Endothelial cell (in vitro differentiated cells): Measurements from ENCODE around the gene ZNF385B. TPM values are rescaled to one million over a fixed set of nuclear protein-coding genes. Genes with fewer than 3 reads are reported as not detected.

Experiments
- DNase-seq: peaks from one replicate; pipeline ENCODE4 v3.0.0; 2021; ENCODE audit warnings: low spot score
- H3K27ac Mint-ChIP-seq: one replicate; pipeline ENCODE4 v1.8.0; 2021; ENCODE audit warnings: mixed read lengths, inconsistent platforms; ENCODE audit not compliant: unreplicated experiment
- H3K27me3 Mint-ChIP-seq: one replicate; pipeline ENCODE4 v1.8.0; 2021; ENCODE audit warnings: mild to moderate bottlenecking, moderate library complexity, mixed read lengths, inconsistent platforms; ENCODE audit not compliant: unreplicated experiment
- H3K36me3 Mint-ChIP-seq: one replicate; pipeline ENCODE4 v1.8.0; 2021; ENCODE audit warnings: mild to moderate bottlenecking, low read depth, mixed read lengths, inconsistent platforms; ENCODE audit not compliant: unreplicated experiment
- H3K4me1 Mint-ChIP-seq: one replicate; pipeline ENCODE4 v1.8.0; 2021; ENCODE audit warnings: mild to moderate bottlenecking, mixed read lengths, inconsistent platforms; ENCODE audit not compliant: unreplicated experiment
- H3K4me3 Mint-ChIP-seq: one replicate; pipeline ENCODE4 v1.8.0; 2021; ENCODE audit warnings: mild to moderate bottlenecking, mixed read lengths, inconsistent platforms; ENCODE audit not compliant: unreplicated experiment
- H3K9me3 Mint-ChIP-seq: one replicate; pipeline ENCODE4 v1.8.0; 2021; ENCODE audit warnings: mixed read lengths, inconsistent platforms; ENCODE audit not compliant: unreplicated experiment
- total RNA-seq: library from RNA; stranded (reverse); fragmentation: NEBNext Ultra II Directional; extraction: Animal tissue kit (Norgen Biotek cat#: 25700); gene quantifications from one replicate; pipeline ENCODE4 v1.2.1, GENCODE V29; 2021; ENCODE audit not compliant: unreplicated experiment
- TF ChIP-seq, protein P1 (sequence below): fragments of 200-600 bp; sonication (generic); IDR thresholded peaks from one replicate; pipeline ENCODE4 v1.5.0; 2021; ENCODE audit warnings: antibody characterized with exemption; ENCODE audit not compliant: unreplicated experiment

Gene ZNF385B
- total RNA-seq, 1 donor from 2014 or later = 0.49 TPM

DNA sequence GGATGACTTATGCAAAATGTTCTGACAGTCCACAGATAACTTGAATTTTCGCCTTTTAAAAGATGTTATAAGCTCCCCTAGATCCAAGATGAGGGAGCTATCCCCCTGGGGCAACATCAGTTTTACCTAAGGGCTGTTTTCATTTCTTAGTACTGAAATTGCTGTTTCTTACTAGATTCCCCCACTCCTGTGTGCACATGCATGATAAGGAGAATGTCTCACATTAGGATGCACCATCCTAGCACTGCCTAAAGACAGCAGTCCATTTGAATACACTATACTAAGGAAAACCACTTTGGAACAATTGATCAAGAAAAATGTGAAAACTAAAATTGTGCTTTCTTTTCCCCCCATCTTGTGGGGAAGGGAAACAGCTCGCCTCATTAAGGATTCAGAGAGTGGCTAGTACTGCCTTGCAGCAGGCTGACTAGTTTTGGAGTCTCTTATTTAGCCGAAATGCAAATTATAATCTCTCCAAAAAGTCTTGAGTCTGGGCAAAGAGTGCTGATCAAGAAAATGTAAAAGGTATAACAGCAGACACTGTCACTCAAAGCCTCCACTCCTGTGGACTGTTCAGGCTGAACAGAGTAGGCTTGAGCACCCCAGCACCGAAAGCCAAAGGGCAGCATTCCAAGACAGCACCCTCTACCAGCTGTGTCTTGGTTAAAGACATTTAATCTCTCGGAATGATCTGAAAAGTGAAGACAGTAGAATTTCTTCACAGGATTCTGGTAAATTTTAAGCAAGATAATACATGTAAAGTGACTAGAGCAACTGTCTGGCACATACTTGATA lies 65.0 kb downstream of the ZNF385B start:
- no peaks in the 10 kb centered on the region for H3K36me3 Mint-ChIP-seq

GRCh38 chr2:179793902-179794301 lies 67.5 kb downstream of the ZNF385B start:
- H3K9me3 Mint-ChIP-seq = no peaks in the 10 kb centered on the region
- TF ChIP-seq, protein P1, sequence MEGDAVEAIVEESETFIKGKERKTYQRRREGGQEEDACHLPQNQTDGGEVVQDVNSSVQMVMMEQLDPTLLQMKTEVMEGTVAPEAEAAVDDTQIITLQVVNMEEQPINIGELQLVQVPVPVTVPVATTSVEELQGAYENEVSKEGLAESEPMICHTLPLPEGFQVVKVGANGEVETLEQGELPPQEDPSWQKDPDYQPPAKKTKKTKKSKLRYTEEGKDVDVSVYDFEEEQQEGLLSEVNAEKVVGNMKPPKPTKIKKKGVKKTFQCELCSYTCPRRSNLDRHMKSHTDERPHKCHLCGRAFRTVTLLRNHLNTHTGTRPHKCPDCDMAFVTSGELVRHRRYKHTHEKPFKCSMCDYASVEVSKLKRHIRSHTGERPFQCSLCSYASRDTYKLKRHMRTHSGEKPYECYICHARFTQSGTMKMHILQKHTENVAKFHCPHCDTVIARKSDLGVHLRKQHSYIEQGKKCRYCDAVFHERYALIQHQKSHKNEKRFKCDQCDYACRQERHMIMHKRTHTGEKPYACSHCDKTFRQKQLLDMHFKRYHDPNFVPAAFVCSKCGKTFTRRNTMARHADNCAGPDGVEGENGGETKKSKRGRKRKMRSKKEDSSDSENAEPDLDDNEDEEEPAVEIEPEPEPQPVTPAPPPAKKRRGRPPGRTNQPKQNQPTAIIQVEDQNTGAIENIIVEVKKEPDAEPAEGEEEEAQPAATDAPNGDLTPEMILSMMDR = no peak
- DNase-seq = no peak

More for the DNA sequence above, 65.0 kb downstream of the ZNF385B start:
- DNase-seq = no peak
- no peaks in the 10 kb centered on the region for H3K9me3 Mint-ChIP-seq
- H3K27me3 Mint-ChIP-seq = no peaks in the 10 kb centered on the region
- TF ChIP-seq, protein P1 = no peak
- no peak overlapping the region for H3K4me3 Mint-ChIP-seq
- H3K27ac Mint-ChIP-seq = no peak overlapping the region
- H3K4me1 Mint-ChIP-seq = no peaks in the 10 kb centered on the region

DNA sequence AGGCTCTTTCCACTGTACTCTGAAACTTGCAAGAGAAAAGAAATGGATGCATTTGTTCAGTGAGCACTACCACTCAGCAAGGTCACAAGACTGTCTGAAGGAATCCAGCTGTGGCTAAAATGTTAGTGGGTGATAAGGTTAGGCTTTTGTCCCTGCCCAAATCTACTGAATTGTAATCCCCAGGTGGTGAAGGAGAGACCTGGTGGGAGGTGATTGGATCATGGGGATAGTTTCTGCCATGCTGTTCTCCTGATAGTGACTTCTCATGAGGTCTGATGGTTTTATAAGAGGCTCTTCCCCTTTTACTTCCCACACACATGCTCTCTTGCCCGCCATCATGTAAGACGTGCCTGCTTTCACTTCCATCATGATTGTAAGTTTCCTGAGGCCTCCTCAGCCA lies 68.2 kb downstream of the ZNF385B start:
- Mint-ChIP-seq H3K4me3 (no peak overlapping the region), H3K27me3 (no peaks in the 10 kb centered on the region), H3K4me1 (no peaks in the 10 kb centered on the region), H3K27ac (no peak overlapping the region), H3K36me3 (no peaks in the 10 kb centered on the region), H3K9me3 (no peaks in the 10 kb centered on the region)
- TF ChIP-seq, protein P1 = no peak
- no peak for DNase-seq

More at GRCh38 chr2:179793902-179794301, 67.5 kb downstream of the ZNF385B start:
- no peaks in the 10 kb centered on the region for H3K4me1 Mint-ChIP-seq
- no peaks in the 10 kb centered on the region for H3K36me3 Mint-ChIP-seq
- H3K4me3 Mint-ChIP-seq = no peak overlapping the region
- H3K27ac Mint-ChIP-seq = no peak overlapping the region
- no peaks in the 10 kb centered on the region for H3K27me3 Mint-ChIP-seq

GRCh38 chr2:179790235-179791217 lies 70.9 kb downstream of the ZNF385B start:
- Mint-ChIP-seq H3K27me3 (no peaks in the 10 kb centered on the region), H3K4me3 (no peak overlapping the region), H3K36me3 (no peaks in the 10 kb centered on the region), H3K9me3 (no peaks in the 10 kb centered on the region), H3K27ac (no peak overlapping the region), H3K4me1 (no peaks in the 10 kb centered on the region)
- TF ChIP-seq, protein P1 = no peak
- DNase-seq = no peak
